GM12878 (cell line): Measurements from ENCODE around the gene RASIP1. TPM values are rescaled to one million over a fixed set of nuclear protein-coding genes. Genes with fewer than 3 reads are reported as not detected.

Experiments used
- ATAC-seq: fragments of 200-7000 bp; cut with Tn5 transposase; 3 replicates; pipeline ENCODE4 v1.9.1; 2020; ENCODE audit warnings: mild to moderate bottlenecking, moderate library complexity
- BruUV-seq: library from RNA; stranded (reverse); fragments of 400-500 nt; replicated peaks from 2 replicates; lab custom pipeline; 2021; lab: Mats Ljungman, UMichigan
- CTCF ChIA-PET: fragments of 300-600 bp; sonication (Branson Sonifier 250); formaldehyde crosslinking; extraction: SDS; loops from one replicate; lab custom pipeline; 2021; ENCODE audit warnings: inconsistent platforms; lab: Yijun Ruan, JAX
- POLR2A ChIA-PET: fragments of 350-600 bp; formaldehyde crosslinking; extraction: SDS; loops from one replicate; lab custom pipeline; 2021; ENCODE audit warnings: inconsistent platforms; lab: Charles Lee
- RAD21 ChIA-PET: fragments of 300-600 bp; sonication (Branson Sonifier 250); formaldehyde crosslinking; loops from one replicate; lab custom pipeline; 2023; ENCODE audit warnings: antibody characterized with exemption; ENCODE audit not compliant: unreplicated experiment; lab: Charles Lee
- SMC1A ChIA-PET: fragments of 300-600 bp; sonication (Branson Sonifier 250); formaldehyde crosslinking; loops from one replicate; lab custom pipeline; 2023; ENCODE audit not compliant: unreplicated experiment, uncharacterized antibody; lab: Charles Lee
- DNase-seq: peaks from one replicate; pipeline ENCODE4 v3.0.0-alpha.2; 2011; ENCODE audit warnings: low read depth, low spot score
- FAIRE-seq: peaks from 3 replicates; lab custom pipeline; 2011; peaks lifted over from hg19 to GRCh38; lab: Jason Lieb, UNC
- H2AFZ ChIP-seq: 2 replicates; pipeline ENCODE4 v1.6.0; 2011; ENCODE audit warnings: low read depth, low read length, control low read depth; ENCODE audit not compliant: control insufficient read depth
- H3K27ac ChIP-seq: 2 replicates; pipeline ENCODE4 v1.5.1; 2011; ENCODE audit warnings: control low read depth; ENCODE audit not compliant: control insufficient read depth, insufficient read depth
- H3K27me3 ChIP-seq, 2 experiments: replicated peaks in 1 of 2; 2 replicates each; pipeline versions ENCODE4 v1.6.0 to v1.6.1; 2011; ENCODE audit warnings: low read length in 1 of 2; ENCODE audit not compliant: control insufficient read depth in 2 of 2, insufficient read depth in 2 of 2
- H3K36me3 ChIP-seq, 2 experiments: 2 replicates each; pipeline ENCODE4 v1.5.1; 2011; ENCODE audit warnings: low read length in 1 of 2; ENCODE audit not compliant: control insufficient read depth in 2 of 2, insufficient read depth in 2 of 2
- H3K4me1 ChIP-seq: 2 replicates; pipeline ENCODE4 v1.6.1; 2011; ENCODE audit warnings: mild to moderate bottlenecking, low read length, moderate library complexity, mixed read lengths; ENCODE audit not compliant: control insufficient read depth, insufficient read depth
- H3K4me2 ChIP-seq: 2 replicates; pipeline ENCODE4 v1.6.0; 2011; ENCODE audit warnings: control low read depth; ENCODE audit not compliant: control insufficient read depth, insufficient read depth
- H3K4me3 ChIP-seq: fragments of 200-600 bp; sonication (generic); 2 replicates; pipeline ENCODE4 v1.5.1; 2016
- H3K79me2 ChIP-seq: 2 replicates; pipeline ENCODE4 v1.6.0; 2011; ENCODE audit warnings: low read length; ENCODE audit not compliant: control insufficient read depth, insufficient read depth
- H3K9ac ChIP-seq: 2 replicates; pipeline ENCODE4 v1.8.0; 2011; ENCODE audit warnings: low read length, control low read depth, mixed read lengths; ENCODE audit not compliant: control insufficient read depth, insufficient read depth
- H3K9me3 ChIP-seq: replicated peaks from 3 replicates; pipeline ENCODE4 v1.5.1; 2011; ENCODE audit warnings: mild to moderate bottlenecking, low read length; ENCODE audit not compliant: control insufficient read depth, insufficient read depth
- H4K20me1 ChIP-seq: 2 replicates; pipeline ENCODE4 v1.6.0; 2011; ENCODE audit not compliant: control insufficient read depth, insufficient read depth
- ATF2 ChIP-seq: IDR thresholded peaks from 2 replicates; pipeline ENCODE4 v1.6.1; 2012; ENCODE audit warnings: low read length, inconsistent platforms
- BACH1 ChIP-seq: fragments of 450-650 bp; IDR thresholded peaks from 2 replicates; pipeline ENCODE4 v1.6.1; 2017; ENCODE audit warnings: mild to moderate bottlenecking, borderline replicate concordance
- CHD2 ChIP-seq: IDR thresholded peaks from 2 replicates; pipeline ENCODE4 v1.6.1; 2011; ENCODE audit warnings: low read depth, low read length, improper control_type of control experiment, borderline replicate concordance
- E4F1 ChIP-seq: fragments of 450-650 bp; IDR thresholded peaks from 2 replicates; pipeline ENCODE4 v1.6.1; 2018; ENCODE audit warnings: borderline replicate concordance, mild to moderate bottlenecking; ENCODE audit not compliant: partially characterized antibody
- MAX ChIP-seq: IDR thresholded peaks from 2 replicates; pipeline ENCODE4 v1.6.1; 2012; ENCODE audit warnings: low read depth, low read length, improper control_type of control experiment
- MEF2B ChIP-seq: fragments of 450-650 bp; IDR thresholded peaks from 2 replicates; pipeline ENCODE4 v1.6.1; 2018; ENCODE audit warnings: mild to moderate bottlenecking, moderate library complexity; ENCODE audit not compliant: partially characterized antibody, poor library complexity, severe bottlenecking
- PKNOX1 ChIP-seq: fragments of 450-650 bp; IDR thresholded peaks from 2 replicates; pipeline ENCODE4 v1.6.1; 2016; ENCODE audit warnings: mild to moderate bottlenecking
- PML ChIP-seq: IDR thresholded peaks from 2 replicates; pipeline ENCODE4 v1.6.1; 2012; ENCODE audit warnings: low read length, inconsistent platforms
- WGBS: methylation state at CpG from one replicate; pipeline ENCODE4 v1.1.6; 2016; ENCODE audit warnings: low lambda C conversion rate; ENCODE audit not compliant: insufficient replicate concordance, insufficient coverage; ENCODE audit errors: missing lambda C conversion rate; 5-methylcytosine and 5-hydroxymethylcytosine counted together
- in situ Hi-C: fragments of 300-500 bp; cut with MboI; formaldehyde crosslinking; loops from 9 replicates; pipeline ENCODE4 v1.14.3; 2018; ENCODE audit warnings: mixed read lengths
- intact Hi-C: fragments of 100-400 bp; cut with micrococcal nuclease; formaldehyde crosslinking; loops from one replicate; pipeline ENCODE4 v1.14.2; 2022; ENCODE audit not compliant: unreplicated experiment
- polyA plus RNA-seq, 11 experiments: library from polyadenylated mRNA; depleted of rRNA in 4 of 11; unstranded in 6 of 11; stranded (reverse) in 5 of 11; fragments of >200 nt; fragmentation: Nextera tagmentation in 4 of 11; fragmentation: Illumina TruSeq in 1 of 11; extraction: Ambion mirVana in 4 of 11; extraction: Trizol in 1 of 11; gene quantifications; 1 replicate in 1 of 11; 2 replicates in 10 of 11; pipeline versions ENCODE4 v1.2.1 to v1.2.3, GENCODE V29; 2011 to 2016; ENCODE audit warnings: inconsistent platforms in 2 of 11, missing spikeins in 2 of 11, low read depth in 1 of 11
- total RNA-seq, 4 experiments: library from RNA; depleted of rRNA in 3 of 4; stranded (reverse); fragments of >200 nt in 3 of 4; fragmentation: Illumina TruSeq in 1 of 4; extraction: Trizol in 1 of 4; gene quantifications; 2 replicates each; pipeline versions ENCODE4 v1.2.1 to v1.2.3, GENCODE V29; 2013 to 2021

The RASIP1 gene
- total and polyA plus RNA-seq, 10 of the 15 experiments (the other 5 are each of a cell fraction or from before 2014, with no cell fraction given) = 0.08 TPM; not detected in 9

GRCh38 chr19:48705431-48705830, 35.0 kb downstream of the RASIP1 start (continued):
- TF ChIP-seq ATF2 = no peak

- H3K27ac ChIP-seq = no peak overlapping the region
- H3K9me3 ChIP-seq = no peaks in the 10 kb centered on the region
- no peaks in the 10 kb centered on the region for H4K20me1 ChIP-seq
- RAD21 ChIA-PET = interaction anchor here (0.5 kb wide), 1 partner anchor 416 kb away, joined by 3 read pairs; no protein-coding TSS in a partner anchor
- no peaks in the 10 kb centered on the region for H3K4me1 ChIP-seq
- no TSS peak for BruUV-seq
- POLR2A ChIA-PET = no interaction called here
- FAIRE-seq = no peak
- H3K79me2 ChIP-seq = no peaks in the 10 kb centered on the region
- no peak for ATAC-seq
- no peak for TF ChIP-seq CHD2
- TF ChIP-seq E4F1 = no peak
- TF ChIP-seq PKNOX1 = no peak
- TF ChIP-seq BACH1 = no peak
- no peak for TF ChIP-seq MEF2B
- TF ChIP-seq PML = no peak
- no peak for TF ChIP-seq MAX
- H3K4me3 ChIP-seq = no peak overlapping the region
- H3K9ac ChIP-seq = no peak overlapping the region
- H2AFZ ChIP-seq = no peak overlapping the region
- H3K4me2 ChIP-seq = no peak overlapping the region
- no peaks in the 10 kb centered on the region for H3K27me3 ChIP-seq
- in situ Hi-C loops (no loop called here), intact Hi-C loops (no loop called here)
- DNase-seq = no peak
- SMC1A ChIA-PET = no interaction called here
- H3K36me3 ChIP-seq = no peaks in the 10 kb centered on the region
- CTCF ChIA-PET = no interaction called here
- 73% methylated on average over 23 of the region's 23 CpGs for WGBS
Measured at GRCh38 chr19:48703316-48703715, 37.1 kb downstream of the RASIP1 start.
